GM18858 (cell line): ENCODE results near the gene FOXK2.
"Not testable (repeated sequence)": the region's sequence is repeated elsewhere in the genome, so short reads cannot be mapped to it uniquely, and the experiment has no call there.

Experiments
- ATAC-seq: cut with Tn5 transposase; IDR thresholded peaks from one replicate; pipeline ENCODE4 v1.9.1; 2021; ENCODE audit not compliant: unreplicated experiment

FOXK2 gene

DNA sequence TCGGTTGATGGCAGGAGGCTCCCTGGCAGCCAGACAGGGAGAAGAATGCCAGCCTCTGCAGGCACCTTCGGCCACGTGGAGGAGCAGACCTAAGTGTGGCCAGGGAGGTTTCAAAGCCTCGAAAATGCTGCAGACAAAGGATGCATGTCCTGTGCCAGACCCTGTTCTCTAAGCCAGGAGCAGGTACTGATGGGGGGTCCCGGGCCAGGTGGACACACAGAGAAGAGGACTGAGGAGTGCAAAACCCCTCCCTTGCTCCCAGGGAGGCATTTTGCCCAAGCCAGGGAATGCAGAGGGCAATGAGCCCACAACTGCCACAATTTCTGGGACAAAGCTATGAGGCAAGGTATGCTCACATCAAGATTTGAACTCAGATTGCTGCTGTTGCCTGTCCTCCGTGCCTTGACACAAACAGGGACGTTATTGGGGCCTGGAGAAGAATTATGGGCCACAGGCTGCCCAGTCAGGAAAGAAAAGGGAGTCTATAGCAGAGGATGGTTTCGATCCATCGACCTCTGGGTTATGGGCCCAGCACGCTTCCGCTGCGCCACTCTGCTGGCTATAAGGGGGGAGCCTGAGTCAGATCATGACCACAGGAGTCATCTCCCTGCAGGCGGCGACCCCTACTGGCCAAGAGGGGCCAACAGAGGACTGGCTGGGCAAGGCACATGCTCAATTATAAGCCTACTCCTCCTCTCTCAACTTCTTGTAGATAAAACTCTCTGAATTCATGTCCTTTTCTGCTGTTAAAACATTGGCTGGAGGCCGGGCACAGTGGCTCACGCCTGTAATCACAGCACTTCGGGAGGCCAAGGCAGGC is 25.1 kb upstream of the FOXK2 start:
- ATAC-seq, result no peak

DNA sequence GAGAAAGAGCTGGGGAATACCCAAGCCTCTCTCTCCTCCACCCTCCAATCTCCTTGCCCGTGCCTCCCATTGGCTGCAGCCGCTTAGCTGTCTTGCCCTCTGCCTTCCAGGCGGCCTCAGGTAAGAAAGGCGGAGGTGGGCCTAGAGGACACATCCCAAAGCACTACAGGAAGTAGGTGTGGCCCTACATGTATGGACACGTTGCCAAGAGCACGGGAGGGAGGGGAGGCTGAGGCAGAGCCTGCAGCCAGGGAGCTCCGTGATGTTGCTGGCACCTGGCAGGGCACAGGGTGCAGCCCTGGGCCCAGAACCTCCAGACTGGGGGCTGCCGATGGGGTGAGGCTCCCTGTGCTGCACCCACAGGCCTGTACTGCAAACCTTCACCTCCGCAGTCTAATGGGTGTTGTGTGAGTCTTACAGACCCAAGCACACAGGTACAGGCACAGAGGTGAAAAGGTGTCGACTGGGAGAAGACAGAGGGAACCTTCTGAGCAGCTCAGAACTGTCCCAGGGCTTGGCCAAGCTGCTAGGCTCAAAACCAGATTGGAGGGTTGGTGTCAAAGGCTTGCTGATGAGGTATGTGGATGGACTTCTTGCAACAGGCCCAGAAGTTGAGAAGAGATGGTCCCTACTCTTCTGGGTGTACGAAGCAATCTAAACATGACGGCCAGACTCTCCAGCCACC is 23.5 kb upstream of the FOXK2 start:
- no peak for ATAC-seq

DNA sequence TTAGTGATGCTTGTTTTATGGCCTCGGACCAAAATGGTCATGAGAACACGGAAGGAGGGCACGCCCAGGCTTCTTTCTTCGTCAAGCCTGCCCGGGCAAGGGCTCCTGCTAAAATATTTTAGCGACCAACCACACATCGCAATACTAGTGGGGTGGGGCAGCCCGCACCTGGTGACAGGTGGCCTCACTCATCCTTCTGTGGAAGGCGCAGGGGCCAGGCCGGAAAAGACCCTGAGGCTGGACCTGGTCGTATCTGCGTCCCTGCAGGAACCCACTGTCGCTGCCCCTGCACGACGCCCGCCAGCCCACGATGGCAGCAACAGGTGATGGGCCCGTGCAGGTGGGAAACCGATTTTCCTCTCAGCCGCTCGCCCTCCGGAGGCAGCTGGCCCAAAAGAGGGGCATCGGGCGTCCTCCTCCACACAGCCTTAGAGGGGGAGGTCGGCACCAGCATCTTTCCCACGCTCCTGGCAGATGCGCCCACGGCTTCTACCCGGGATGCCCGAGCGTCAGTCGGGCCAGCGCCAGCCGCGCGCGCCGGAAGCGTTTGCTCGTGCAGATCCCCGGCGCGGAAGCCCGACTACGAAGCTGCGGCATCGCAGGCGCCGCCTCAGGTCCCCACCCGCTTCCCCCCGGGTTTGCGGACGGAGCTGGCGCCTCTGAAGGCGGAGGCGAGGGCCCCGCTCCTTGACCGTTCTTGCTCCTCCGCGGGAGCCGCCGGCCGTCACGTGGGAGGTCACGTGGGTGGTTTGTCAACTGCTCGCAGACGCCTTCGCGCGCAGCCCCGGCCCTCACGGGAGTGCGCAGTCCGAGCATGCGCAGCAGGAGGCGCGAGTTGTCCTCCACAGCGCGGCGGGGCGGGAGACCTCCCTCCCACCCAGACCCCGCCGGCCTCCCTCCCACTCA is 22.8 kb upstream of the FOXK2 start:
- ATAC-seq, result no peak

GRCh38 chr17:82497483-82498405 is 21.8 kb upstream of the FOXK2 start:
- no peak for ATAC-seq

GRCh38 chr17:82502207-82502606 is 17.3 kb upstream of the FOXK2 start:
- no peak for ATAC-seq

DNA sequence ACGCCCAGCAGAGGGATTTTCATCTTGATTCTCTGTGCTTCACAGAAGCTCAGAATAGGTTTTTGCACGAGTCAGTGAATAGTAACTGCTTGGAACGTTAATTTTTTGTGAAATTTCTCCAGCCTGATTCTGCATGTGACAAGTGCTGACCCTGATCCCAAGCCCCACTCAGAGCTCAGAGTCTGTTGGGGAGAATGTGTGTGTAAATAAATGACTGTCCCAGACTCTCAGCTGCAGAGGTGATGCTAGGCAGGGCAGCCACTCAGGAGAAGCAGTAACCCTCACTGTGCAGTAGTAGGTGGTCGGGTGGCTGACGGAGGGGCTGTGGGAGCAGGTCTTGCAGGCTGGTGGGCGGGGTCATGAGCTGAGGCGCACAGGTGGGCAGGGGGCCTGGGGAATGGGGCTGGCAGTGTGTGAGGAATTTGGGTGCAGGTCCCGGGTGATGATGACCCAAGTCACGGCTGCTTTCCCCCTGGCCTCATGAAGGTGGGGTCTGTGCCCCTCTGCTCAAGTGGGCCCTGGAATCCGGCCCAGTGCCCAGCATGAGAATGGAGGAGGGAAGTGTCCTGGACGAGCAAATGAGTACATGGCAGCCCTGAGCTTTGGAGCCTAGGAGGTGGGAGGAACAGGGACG is 16.3 kb upstream of the FOXK2 start:
- ATAC-seq, result no peak

- ATAC-seq, result no peak
These were observed 15.7 kb upstream of the FOXK2 start for GRCh38 chr17:82503728-82504308.

DNA sequence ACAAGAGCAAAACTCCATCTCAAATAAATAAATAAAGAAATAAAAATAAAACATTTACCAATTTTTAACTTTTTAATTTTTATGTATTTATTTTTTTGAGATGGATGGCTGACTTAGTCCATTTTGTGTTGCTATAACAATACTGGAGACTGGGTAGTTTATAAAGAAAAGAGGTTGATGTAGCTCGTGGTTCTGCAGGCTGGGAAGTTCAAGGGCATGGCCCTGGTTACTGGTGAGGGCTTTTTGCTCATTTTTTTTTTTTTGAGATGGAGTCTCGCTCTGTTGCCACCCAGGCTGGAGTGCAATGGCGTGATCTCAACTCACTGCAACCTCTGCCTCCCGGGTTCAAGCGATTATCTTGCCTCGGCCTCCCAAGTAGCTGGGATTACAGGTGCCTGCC is 14.2 kb upstream of the FOXK2 start:
- ATAC-seq, result no peak

GRCh38 chr17:82506402-82506801 is 13.1 kb upstream of the FOXK2 start:
- peak; percentile 68 for ATAC-seq

- ATAC-seq, result no peak
These were observed 11.8 kb upstream of the FOXK2 start for GRCh38 chr17:82507631-82508175.

GRCh38 chr17:82511642-82512041 is 7.9 kb upstream of the FOXK2 start:
- ATAC-seq, result not testable (repeated sequence)

GRCh38 chr17:82513864-82514263 is 5.7 kb upstream of the FOXK2 start:
- ATAC-seq, result not testable (repeated sequence)

GRCh38 chr17:82517230-82517865 is 2.2 kb upstream of the FOXK2 start:
- ATAC-seq, result no peak

GRCh38 chr17:82519971-82520903 is 705 bp downstream of the FOXK2 start:
- no peak for ATAC-seq

DNA sequence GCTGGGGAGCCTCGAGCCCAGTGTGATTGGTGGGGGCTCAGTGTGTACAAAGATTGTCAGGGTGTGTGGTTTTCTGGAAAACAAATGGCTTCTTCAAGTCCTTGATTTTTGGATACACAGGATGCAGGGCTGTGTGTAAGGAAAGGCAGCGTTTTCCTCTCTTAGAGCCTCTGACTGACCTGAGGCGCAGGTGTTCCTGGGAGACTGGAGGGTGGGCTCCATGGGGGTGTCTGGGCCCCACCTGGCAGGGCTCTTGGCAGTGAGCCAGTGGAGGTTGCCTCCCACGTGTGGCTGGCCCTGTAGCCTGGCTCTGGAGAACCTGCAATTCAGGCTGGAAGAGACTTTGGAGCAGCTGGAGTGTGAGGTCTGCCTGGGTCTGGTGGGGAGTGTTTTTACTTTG is 5.0 kb downstream of the FOXK2 start:
- no peak for ATAC-seq

- ATAC-seq, result no peak
These were observed 6.2 kb downstream of the FOXK2 start for GRCh38 chr17:82525712-82526111.

DNA sequence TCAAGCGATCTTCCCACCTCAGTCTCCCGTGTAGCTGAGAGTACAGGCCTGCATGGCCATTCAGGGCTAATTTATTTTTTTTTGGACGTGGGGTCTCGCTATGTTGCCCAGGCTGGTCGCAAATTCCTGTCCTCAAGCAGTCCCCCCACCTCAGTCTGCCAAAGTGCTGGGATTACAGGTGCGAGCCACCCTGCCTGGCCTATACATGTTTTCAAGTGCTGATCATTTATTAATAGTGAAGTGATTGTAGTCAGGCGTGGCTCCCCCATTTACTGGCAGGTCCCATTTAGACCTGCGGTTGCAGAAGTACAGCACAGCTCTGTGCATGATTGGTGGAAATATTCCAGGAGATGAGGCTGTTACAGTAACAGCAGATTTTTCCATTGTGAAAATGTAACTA is 8.4 kb downstream of the FOXK2 start:
- no peak for ATAC-seq
